ENCODE measurements around the gene C5orf58.

DNA sequence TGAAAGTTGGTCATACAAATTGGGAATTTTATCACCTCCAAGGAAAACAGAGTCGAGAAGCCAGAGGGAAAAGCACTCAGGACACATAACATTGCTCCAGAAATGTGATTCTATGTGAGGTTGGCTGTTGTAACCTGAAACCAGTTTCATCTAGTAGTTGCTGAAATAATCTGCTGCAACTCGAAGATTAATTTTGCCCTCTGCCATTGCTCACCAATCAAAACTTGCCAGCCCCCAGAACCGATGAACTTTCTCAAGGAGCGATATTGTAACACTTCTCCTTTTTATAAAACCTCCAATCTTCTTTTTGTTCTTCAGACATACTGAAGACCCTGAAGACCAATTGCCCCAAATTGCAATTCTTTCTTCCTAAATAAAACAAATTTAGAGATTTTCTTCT is 31.1 kb downstream of the C5orf58 start:
- TF ChIP-seq, protein P1, sequence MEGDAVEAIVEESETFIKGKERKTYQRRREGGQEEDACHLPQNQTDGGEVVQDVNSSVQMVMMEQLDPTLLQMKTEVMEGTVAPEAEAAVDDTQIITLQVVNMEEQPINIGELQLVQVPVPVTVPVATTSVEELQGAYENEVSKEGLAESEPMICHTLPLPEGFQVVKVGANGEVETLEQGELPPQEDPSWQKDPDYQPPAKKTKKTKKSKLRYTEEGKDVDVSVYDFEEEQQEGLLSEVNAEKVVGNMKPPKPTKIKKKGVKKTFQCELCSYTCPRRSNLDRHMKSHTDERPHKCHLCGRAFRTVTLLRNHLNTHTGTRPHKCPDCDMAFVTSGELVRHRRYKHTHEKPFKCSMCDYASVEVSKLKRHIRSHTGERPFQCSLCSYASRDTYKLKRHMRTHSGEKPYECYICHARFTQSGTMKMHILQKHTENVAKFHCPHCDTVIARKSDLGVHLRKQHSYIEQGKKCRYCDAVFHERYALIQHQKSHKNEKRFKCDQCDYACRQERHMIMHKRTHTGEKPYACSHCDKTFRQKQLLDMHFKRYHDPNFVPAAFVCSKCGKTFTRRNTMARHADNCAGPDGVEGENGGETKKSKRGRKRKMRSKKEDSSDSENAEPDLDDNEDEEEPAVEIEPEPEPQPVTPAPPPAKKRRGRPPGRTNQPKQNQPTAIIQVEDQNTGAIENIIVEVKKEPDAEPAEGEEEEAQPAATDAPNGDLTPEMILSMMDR (IDR thresholded peaks at IDR 0.05) = no peak
- TF ChIP-seq POLR2A (IDR thresholded peaks at IDR 0.05) = no peak

Measured in uterus (tissue), 2 donors.